GM23338 (cell line): ENCODE data around the gene KRTAP10-1. TPM values are rescaled to one million over a fixed set of nuclear protein-coding genes. Genes with fewer than 3 reads are reported as not detected.

Source experiments
- ATAC-seq: fragments of 200-7000 bp; cut with Tn5 transposase; 3 replicates; pipeline ENCODE4 v1.9.1; 2020
- DNase-seq: peaks from one replicate; pipeline ENCODE4 v3.0.0-alpha.2; 2015; ENCODE audit warnings: low spot score
- H2AFZ ChIP-seq: fragments of 200-600 bp; sonication (generic); 2 replicates; pipeline ENCODE4 v1.8.0; 2016; ENCODE audit warnings: antibody characterized with exemption, mild to moderate bottlenecking, moderate library complexity
- H3F3A ChIP-seq: fragments of 200-600 bp; sonication (generic); replicated peaks from 2 replicates; pipeline ENCODE4 v1.8.0; 2017; ENCODE audit warnings: antibody characterized with exemption, mixed run types, low read depth
- H3K27ac ChIP-seq: fragments of 200-600 bp; sonication (generic); 2 replicates; pipeline ENCODE4 v1.6.1; 2016; ENCODE audit warnings: low read depth
- H3K27me3 ChIP-seq: fragments of 200-600 bp; sonication (generic); 2 replicates; pipeline ENCODE4 v1.8.0; 2016; ENCODE audit warnings: mild to moderate bottlenecking, mixed run types, moderate library complexity; ENCODE audit not compliant: insufficient read depth
- H3K36me3 ChIP-seq: fragments of 200-600 bp; sonication (generic); 2 replicates; pipeline ENCODE4 v1.8.0; 2016; ENCODE audit warnings: mild to moderate bottlenecking; ENCODE audit not compliant: insufficient read depth
- H3K4me1 ChIP-seq: fragments of 200-600 bp; sonication (generic); 2 replicates; pipeline ENCODE4 v1.8.0; 2016; ENCODE audit warnings: mild to moderate bottlenecking, moderate library complexity; ENCODE audit not compliant: insufficient read depth
- H3K4me2 ChIP-seq: fragments of 200-600 bp; sonication (generic); 2 replicates; pipeline ENCODE4 v1.7.1; 2017; ENCODE audit warnings: mixed run types
- H3K4me3 ChIP-seq: fragments of 200-600 bp; sonication (generic); 2 replicates; pipeline ENCODE4 v1.6.1; 2016; ENCODE audit warnings: mixed run types
- H3K79me2 ChIP-seq: fragments of 200-600 bp; sonication (generic); replicated peaks from 2 replicates; pipeline ENCODE4 v1.8.0; 2017; ENCODE audit warnings: mild to moderate bottlenecking; ENCODE audit not compliant: insufficient read depth
- H3K9me2 ChIP-seq: fragments of 200-600 bp; sonication (generic); 2 replicates; pipeline ENCODE4 v1.8.0; 2017; ENCODE audit not compliant: insufficient read depth
- H4K20me1 ChIP-seq: fragments of 200-600 bp; sonication (generic); replicated peaks from 2 replicates; pipeline ENCODE4 v1.8.0; 2017; ENCODE audit warnings: mild to moderate bottlenecking; ENCODE audit not compliant: insufficient read depth
- H3K27ac Mint-ChIP-seq: 2 replicates; pipeline ENCODE4 v1.8.0; 2020; ENCODE audit warnings: inconsistent platforms, mild to moderate bottlenecking, moderate library complexity, mixed read lengths
- H3K27me3 Mint-ChIP-seq: 3 replicates; pipeline ENCODE4 v1.8.0; 2022; ENCODE audit warnings: low read depth, mild to moderate bottlenecking, moderate library complexity, mixed read lengths, inconsistent platforms; ENCODE audit not compliant: insufficient read depth, poor library complexity
- H3K36me3 Mint-ChIP-seq: 3 replicates; pipeline ENCODE4 v1.8.0; 2021; ENCODE audit warnings: low read depth, mild to moderate bottlenecking, inconsistent platforms, moderate library complexity, mixed read lengths
- H3K4me1 Mint-ChIP-seq: 3 replicates; pipeline ENCODE4 v1.8.0; 2020; ENCODE audit warnings: mild to moderate bottlenecking, inconsistent platforms, mixed read lengths
- H3K4me3 Mint-ChIP-seq: 3 replicates; pipeline ENCODE4 v1.8.0; 2021; ENCODE audit warnings: moderate library complexity, mild to moderate bottlenecking, inconsistent platforms, mixed read lengths
- H3K9me3 Mint-ChIP-seq: 3 replicates; pipeline ENCODE4 v1.8.0; 2020; ENCODE audit warnings: moderate library complexity, mild to moderate bottlenecking, inconsistent platforms, mixed read lengths
- CREB1 ChIP-seq: fragments of 250-450 bp; sonication (Bioruptor Pico); IDR thresholded peaks from 2 replicates; pipeline ENCODE4 v1.5.0; 2020; ENCODE audit warnings: low read depth, mild to moderate bottlenecking, moderate library complexity
- EZH2phosphoT487 ChIP-seq: fragments of 200-600 bp; sonication (generic); IDR thresholded peaks from one replicate; pipeline ENCODE4 v1.8.1; 2018; ENCODE audit warnings: antibody characterized with exemption; ENCODE audit not compliant: unreplicated experiment
- JUNB ChIP-seq: IDR thresholded peaks from one replicate; pipeline ENCODE4 v1.6.1; 2016; ENCODE audit warnings: antibody characterized with exemption; ENCODE audit not compliant: unreplicated experiment
- NANOG ChIP-seq: IDR thresholded peaks from 2 replicates; pipeline ENCODE4 v1.6.1; 2016; ENCODE audit warnings: antibody characterized with exemption, borderline replicate concordance
- POLR2AphosphoS5 ChIP-seq: IDR thresholded peaks from 2 replicates; pipeline ENCODE4 v1.6.1; 2016; ENCODE audit warnings: antibody characterized with exemption, low read depth
- STAT1 ChIP-seq: IDR thresholded peaks from one replicate; pipeline ENCODE4 v1.6.1; 2016; ENCODE audit warnings: antibody characterized with exemption; ENCODE audit not compliant: unreplicated experiment
- ZNF114 ChIP-seq: fragments of 250-450 bp; sonication (Bioruptor Pico); IDR thresholded peaks from 2 replicates; pipeline ENCODE4 v1.5.0; 2020; ENCODE audit warnings: mild to moderate bottlenecking, moderate library complexity
- polyA plus RNA-seq: library from polyadenylated mRNA; unstranded; fragments of >200 nt; fragmentation: Nextera tagmentation; extraction: Ambion mirVana; gene quantifications from 2 replicates; pipeline ENCODE4 v1.2.1, GENCODE V29; 2016
- total RNA-seq: library from RNA; depleted of rRNA; stranded (reverse); fragments of >200 nt; shearing (Covaris generic); gene quantifications from 2 replicates; pipeline ENCODE4 v1.2.3, GENCODE V29; 2014
- TF ChIP-seq, protein P1 (sequence below): IDR thresholded peaks from 2 replicates; pipeline ENCODE4 v1.6.1; 2016; ENCODE audit warnings: antibody characterized with exemption
- TF ChIP-seq, protein P2 (sequence below): IDR thresholded peaks from one replicate; pipeline ENCODE4 v1.6.1; 2018; ENCODE audit warnings: antibody characterized with exemption; ENCODE audit not compliant: unreplicated experiment

The KRTAP10-1 gene
- total and polyA plus RNA-seq, 2 experiments from 2014 or later = not detected

DNA sequence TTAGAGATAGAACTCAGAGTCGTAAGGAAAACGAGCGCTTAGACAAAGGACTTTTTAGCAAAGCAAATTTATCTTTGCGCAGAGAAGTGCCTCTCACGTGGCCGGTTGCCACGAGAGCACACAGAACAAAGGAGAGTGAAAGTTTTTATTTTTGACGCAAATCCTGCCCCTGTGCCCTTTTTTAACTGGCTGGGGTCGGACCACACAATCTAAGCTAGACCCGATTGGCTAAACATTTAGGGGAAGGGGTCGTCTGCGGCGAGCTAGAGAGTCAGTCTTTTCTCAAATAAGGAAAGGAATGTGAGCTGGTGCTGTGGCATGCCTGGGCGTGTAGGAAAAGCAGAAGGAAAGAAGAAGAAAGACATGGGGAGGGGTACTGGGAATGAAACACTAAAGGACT lies 8.9 kb upstream of the KRTAP10-1 start:
- H3K4me3 ChIP-seq = no peak overlapping the region
- peaks cover 20% of the 10 kb centered on the region for H3K27me3 Mint-ChIP-seq
- peaks cover 15% of the 10 kb centered on the region for H3K9me3 Mint-ChIP-seq
- no peaks in the 10 kb centered on the region; the same call in 1 of the 2 replicates for H3K36me3 ChIP-seq
- H2AFZ ChIP-seq = no peak overlapping the region
- ATAC-seq = peak; percentile 78
- H3F3A ChIP-seq = no peaks in the 10 kb centered on the region
- no peaks in the 10 kb centered on the region for H3K79me2 ChIP-seq
- H3K27ac Mint-ChIP-seq = peak overlapping the region; percentile 95
- peak; percentile 72 for DNase-seq
- TF ChIP-seq ZNF114 (CRISPR knock-in tag) (no peak), EZH2phosphoT487 (no peak), NANOG (no peak), JUNB (no peak), POLR2AphosphoS5 (no peak), STAT1 (no peak)
- TF ChIP-seq, protein P1, sequence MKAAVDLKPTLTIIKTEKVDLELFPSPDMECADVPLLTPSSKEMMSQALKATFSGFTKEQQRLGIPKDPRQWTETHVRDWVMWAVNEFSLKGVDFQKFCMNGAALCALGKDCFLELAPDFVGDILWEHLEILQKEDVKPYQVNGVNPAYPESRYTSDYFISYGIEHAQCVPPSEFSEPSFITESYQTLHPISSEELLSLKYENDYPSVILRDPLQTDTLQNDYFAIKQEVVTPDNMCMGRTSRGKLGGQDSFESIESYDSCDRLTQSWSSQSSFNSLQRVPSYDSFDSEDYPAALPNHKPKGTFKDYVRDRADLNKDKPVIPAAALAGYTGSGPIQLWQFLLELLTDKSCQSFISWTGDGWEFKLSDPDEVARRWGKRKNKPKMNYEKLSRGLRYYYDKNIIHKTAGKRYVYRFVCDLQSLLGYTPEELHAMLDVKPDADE = no peak
- H3K36me3 Mint-ChIP-seq = peaks cover 19% of the 10 kb centered on the region; the same call in 2 of the 3 replicates
- H3K9me2 ChIP-seq = no peaks in the 10 kb centered on the region
- no peaks in the 10 kb centered on the region for H4K20me1 ChIP-seq
- H3K4me3 Mint-ChIP-seq = no peak overlapping the region; the same call in 2 of the 3 replicates
- H3K4me1 Mint-ChIP-seq = peaks cover 47% of the 10 kb centered on the region
- H3K27me3 ChIP-seq = no peaks in the 10 kb centered on the region
- peak overlapping the region; percentile 58; the same call in 1 of the 2 replicates for H3K4me2 ChIP-seq
- H3K4me1 ChIP-seq = peaks cover 25% of the 10 kb centered on the region
- H3K27ac ChIP-seq = peak overlapping the region; percentile 96

DNA sequence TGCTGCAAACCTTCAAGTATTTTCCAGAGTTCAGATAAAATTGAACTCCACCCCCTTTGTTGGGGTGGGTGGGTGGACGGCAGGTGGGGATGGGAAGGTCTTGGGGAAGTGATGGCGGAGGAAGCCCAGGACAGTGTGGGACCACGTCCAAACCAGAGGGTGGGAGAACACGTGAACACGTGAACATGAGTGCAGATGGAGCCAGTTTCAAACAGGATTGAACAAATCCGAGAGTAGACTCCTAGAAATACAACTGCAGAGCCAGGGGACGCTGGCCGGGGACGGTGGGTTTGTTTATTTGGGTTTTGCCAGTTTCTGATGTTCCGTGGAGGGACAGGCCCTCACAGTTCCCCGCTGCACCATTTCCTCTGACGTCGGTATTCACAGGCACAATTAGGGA lies 8.4 kb upstream of the KRTAP10-1 start:
- H3K27ac Mint-ChIP-seq = peak overlapping the region; percentile 95
- H3K4me1 Mint-ChIP-seq = peaks cover 47% of the 10 kb centered on the region

DNA sequence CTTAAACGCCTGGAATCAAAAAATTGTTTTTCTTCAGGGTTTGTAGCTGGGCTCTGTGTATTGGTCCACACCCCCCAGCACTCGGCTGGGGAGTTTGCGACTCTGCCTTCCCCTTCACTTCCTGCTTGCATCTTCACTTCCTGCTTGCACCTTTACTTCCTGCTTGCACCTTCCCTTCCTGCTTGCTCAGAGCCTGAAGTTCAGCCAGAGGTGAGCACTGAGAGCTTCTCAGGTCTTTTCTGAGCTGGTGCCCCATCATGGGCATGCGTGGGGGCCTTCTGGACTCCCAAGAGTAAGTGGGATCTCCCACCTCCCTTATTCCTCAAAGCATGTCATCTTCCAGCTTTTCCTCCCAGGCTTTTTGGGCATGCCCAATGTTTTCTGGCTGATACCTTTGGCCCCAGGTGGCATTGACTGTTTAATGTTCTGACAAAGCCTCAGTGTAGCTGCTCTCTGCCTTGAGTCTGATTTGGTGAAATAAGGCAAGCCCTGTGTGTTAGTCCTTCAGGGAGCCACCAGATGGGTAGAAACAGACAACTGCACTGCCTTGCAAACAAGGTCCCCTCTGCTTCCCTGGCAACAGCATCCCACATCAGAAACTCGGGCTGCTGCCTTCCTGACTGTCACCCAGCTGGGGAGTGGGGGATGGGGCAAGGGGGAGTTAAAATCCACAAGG lies 7.8 kb upstream of the KRTAP10-1 start:
- no peaks in the 10 kb centered on the region for H3F3A ChIP-seq
- H3K36me3 Mint-ChIP-seq = peaks cover 19% of the 10 kb centered on the region; the same call in 2 of the 3 replicates
- H3K4me3 Mint-ChIP-seq = no peak overlapping the region
- peak overlapping the region; percentile 39 for H3K27ac Mint-ChIP-seq
- TF ChIP-seq, protein P2, sequence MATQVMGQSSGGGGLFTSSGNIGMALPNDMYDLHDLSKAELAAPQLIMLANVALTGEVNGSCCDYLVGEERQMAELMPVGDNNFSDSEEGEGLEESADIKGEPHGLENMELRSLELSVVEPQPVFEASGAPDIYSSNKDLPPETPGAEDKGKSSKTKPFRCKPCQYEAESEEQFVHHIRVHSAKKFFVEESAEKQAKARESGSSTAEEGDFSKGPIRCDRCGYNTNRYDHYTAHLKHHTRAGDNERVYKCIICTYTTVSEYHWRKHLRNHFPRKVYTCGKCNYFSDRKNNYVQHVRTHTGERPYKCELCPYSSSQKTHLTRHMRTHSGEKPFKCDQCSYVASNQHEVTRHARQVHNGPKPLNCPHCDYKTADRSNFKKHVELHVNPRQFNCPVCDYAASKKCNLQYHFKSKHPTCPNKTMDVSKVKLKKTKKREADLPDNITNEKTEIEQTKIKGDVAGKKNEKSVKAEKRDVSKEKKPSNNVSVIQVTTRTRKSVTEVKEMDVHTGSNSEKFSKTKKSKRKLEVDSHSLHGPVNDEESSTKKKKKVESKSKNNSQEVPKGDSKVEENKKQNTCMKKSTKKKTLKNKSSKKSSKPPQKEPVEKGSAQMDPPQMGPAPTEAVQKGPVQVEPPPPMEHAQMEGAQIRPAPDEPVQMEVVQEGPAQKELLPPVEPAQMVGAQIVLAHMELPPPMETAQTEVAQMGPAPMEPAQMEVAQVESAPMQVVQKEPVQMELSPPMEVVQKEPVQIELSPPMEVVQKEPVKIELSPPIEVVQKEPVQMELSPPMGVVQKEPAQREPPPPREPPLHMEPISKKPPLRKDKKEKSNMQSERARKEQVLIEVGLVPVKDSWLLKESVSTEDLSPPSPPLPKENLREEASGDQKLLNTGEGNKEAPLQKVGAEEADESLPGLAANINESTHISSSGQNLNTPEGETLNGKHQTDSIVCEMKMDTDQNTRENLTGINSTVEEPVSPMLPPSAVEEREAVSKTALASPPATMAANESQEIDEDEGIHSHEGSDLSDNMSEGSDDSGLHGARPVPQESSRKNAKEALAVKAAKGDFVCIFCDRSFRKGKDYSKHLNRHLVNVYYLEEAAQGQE = no peak
- TF ChIP-seq POLR2AphosphoS5 (no peak), EZH2phosphoT487 (no peak), ZNF114 (CRISPR knock-in tag) (no peak)
- TF ChIP-seq, protein P1 = no peak
- H3K4me1 ChIP-seq = peaks cover 25% of the 10 kb centered on the region
- no peak for ATAC-seq
- H3K27me3 Mint-ChIP-seq = peaks cover 20% of the 10 kb centered on the region
- H4K20me1 ChIP-seq = no peaks in the 10 kb centered on the region
- peaks cover 43% of the 10 kb centered on the region for H3K4me1 Mint-ChIP-seq
- peak overlapping the region; percentile 58; the same call in 1 of the 2 replicates for H3K4me2 ChIP-seq
- H3K4me3 ChIP-seq = no peak overlapping the region
- H3K27ac ChIP-seq = peak overlapping the region; percentile 96; the same call in 1 of the 2 replicates
- H3K36me3 ChIP-seq = no peaks in the 10 kb centered on the region; the same call in 1 of the 2 replicates
- no peaks in the 10 kb centered on the region for H3K9me2 ChIP-seq
- H3K27me3 ChIP-seq = no peaks in the 10 kb centered on the region
- peaks cover 15% of the 10 kb centered on the region for H3K9me3 Mint-ChIP-seq
- H3K79me2 ChIP-seq = no peaks in the 10 kb centered on the region
- DNase-seq = no peak
- H2AFZ ChIP-seq = no peak overlapping the region; the same call in 1 of the 2 replicates

More for the DNA sequence above, 8.4 kb upstream of the KRTAP10-1 start:
- peak overlapping the region; percentile 96 for H3K27ac ChIP-seq
- ATAC-seq = no peak
- peaks cover 15% of the 10 kb centered on the region for H3K9me3 Mint-ChIP-seq
- H3K4me2 ChIP-seq = peak overlapping the region; percentile 58; the same call in 1 of the 2 replicates
- no peak overlapping the region for H2AFZ ChIP-seq
- peaks cover 20% of the 10 kb centered on the region for H3K27me3 Mint-ChIP-seq
- no peaks in the 10 kb centered on the region for H3K79me2 ChIP-seq
- no peaks in the 10 kb centered on the region; the same call in 1 of the 2 replicates for H3K36me3 ChIP-seq
- DNase-seq = no peak
- H3K4me1 ChIP-seq = peaks cover 25% of the 10 kb centered on the region
- H3K27me3 ChIP-seq = no peaks in the 10 kb centered on the region
- no peaks in the 10 kb centered on the region for H3F3A ChIP-seq
- no peaks in the 10 kb centered on the region for H4K20me1 ChIP-seq
- no peak overlapping the region for H3K4me3 ChIP-seq
- no peak overlapping the region; the same call in 2 of the 3 replicates for H3K4me3 Mint-ChIP-seq
- H3K36me3 Mint-ChIP-seq = peaks cover 19% of the 10 kb centered on the region; the same call in 2 of the 3 replicates
- H3K9me2 ChIP-seq = no peaks in the 10 kb centered on the region
- no peak for TF ChIP-seq CREB1 (CRISPR knock-in tag)
